GM18858 (cell line): ENCODE results near the gene GTF2A1L.
"Not testable (repeated sequence)": the region's sequence is repeated elsewhere in the genome, so short reads cannot be mapped to it uniquely, and the experiment has no call there.

Source experiments
- ATAC-seq: cut with Tn5 transposase; IDR thresholded peaks from one replicate; pipeline ENCODE4 v1.9.1; 2021; ENCODE audit not compliant: unreplicated experiment

GTF2A1L gene

GRCh38 chr2:48607307-48608014 lies 10.2 kb upstream of the GTF2A1L start:
- no peak for ATAC-seq

- no peak for ATAC-seq
Measured at GRCh38 chr2:48613211-48613610, 4.4 kb upstream of the GTF2A1L start.

GRCh38 chr2:48614581-48614980 lies 3.1 kb upstream of the GTF2A1L start:
- ATAC-seq: not testable (repeated sequence)

- ATAC-seq: no peak
Measured at GRCh38 chr2:48619526-48619925, 1.9 kb downstream of the GTF2A1L start.

- no peak for ATAC-seq
Measured at GRCh38 chr2:48620604-48621003, 2.9 kb downstream of the GTF2A1L start.

- not testable (repeated sequence) for ATAC-seq
Measured at GRCh38 chr2:48622691-48623090, 5.0 kb downstream of the GTF2A1L start.

GRCh38 chr2:48624696-48625095 lies 7.0 kb downstream of the GTF2A1L start:
- no peak for ATAC-seq

GRCh38 chr2:48626047-48626446 lies 8.4 kb downstream of the GTF2A1L start:
- no peak for ATAC-seq

- ATAC-seq: no peak
Measured at GRCh38 chr2:48633143-48633542, 15.5 kb downstream of the GTF2A1L start.

- ATAC-seq: no peak
Measured at GRCh38 chr2:48635786-48636185, 18.1 kb downstream of the GTF2A1L start.

- ATAC-seq: no peak
Measured at GRCh38 chr2:48638261-48638660, 20.6 kb downstream of the GTF2A1L start.

GRCh38 chr2:48651158-48651790 lies 33.6 kb downstream of the GTF2A1L start:
- no peak for ATAC-seq

GRCh38 chr2:48668992-48669391 lies 51.3 kb downstream of the GTF2A1L start:
- ATAC-seq: peak; percentile 58

GRCh38 chr2:48673581-48673980 lies 55.9 kb downstream of the GTF2A1L start:
- ATAC-seq: no peak

GRCh38 chr2:48674933-48675332 lies 57.3 kb downstream of the GTF2A1L start:
- no peak for ATAC-seq

- ATAC-seq: no peak
Measured at GRCh38 chr2:48677450-48677849, 59.8 kb downstream of the GTF2A1L start.

- ATAC-seq: no peak
Measured at GRCh38 chr2:48685126-48685525, 67.5 kb downstream of the GTF2A1L start.

GRCh38 chr2:48691935-48692691 lies 74.5 kb downstream of the GTF2A1L start:
- ATAC-seq: no peak

- no peak for ATAC-seq
Measured at GRCh38 chr2:48693066-48693465, 75.4 kb downstream of the GTF2A1L start.

GRCh38 chr2:48693645-48694044 lies 76.0 kb downstream of the GTF2A1L start:
- no peak for ATAC-seq

- no peak for ATAC-seq
Measured at GRCh38 chr2:48694149-48694548, 76.5 kb downstream of the GTF2A1L start.

- ATAC-seq: no peak
Measured at GRCh38 chr2:48695991-48696390, 78.3 kb downstream of the GTF2A1L start.
